HepG2 (cell line): ENCODE results near the gene HECA.

ENCODE experiments used
- CHD2 ChIP-seq: IDR thresholded peaks from 2 replicates; pipeline ENCODE4 v1.6.1; 2011; ENCODE audit warnings: low read depth, low read length, improper control_type of control experiment
- FOSL1 ChIP-seq: sonication (generic); formaldehyde crosslinking; IDR thresholded peaks from 2 replicates; pipeline ENCODE4 v1.9.0; 2021; ENCODE audit warnings: missing genetic modification reagents, borderline replicate concordance
- POLR2A ChIP-seq, 2 experiments: IDR thresholded peaks; 2 replicates each; pipeline ENCODE4 v1.6.1; 2011; ENCODE audit warnings: low read depth in 2 of 2, low read length in 2 of 2, mild to moderate bottlenecking in 1 of 2, moderate library complexity in 1 of 2; ENCODE audit not compliant: insufficient read depth in 1 of 2
- POLR2G ChIP-seq: fragments of 200-400 bp; formaldehyde crosslinking; IDR thresholded peaks from 2 replicates; pipeline ENCODE4 v1.6.1; 2018; ENCODE audit warnings: mild to moderate bottlenecking, low read depth, low read length, moderate library complexity
- RFX5 ChIP-seq: IDR thresholded peaks from 2 replicates; pipeline ENCODE4 v1.6.1; 2011; ENCODE audit warnings: low read depth, low read length, improper control_type of control experiment
- RNF2 ChIP-seq: fragments of 450-650 bp; conservative IDR thresholded peaks from 2 replicates; pipeline ENCODE4 v1.6.1; 2016; ENCODE audit warnings: low read depth
- TFAP4 ChIP-seq: sonication (generic); IDR thresholded peaks from 2 replicates; pipeline ENCODE4 v1.6.1; 2016; ENCODE audit warnings: low read depth, borderline replicate concordance
- ZNF30 ChIP-seq: sonication (generic); formaldehyde crosslinking; IDR thresholded peaks from 2 replicates; pipeline ENCODE4 v1.5.0; 2020; ENCODE audit warnings: mild to moderate bottlenecking, missing genetic modification reagents
- ZSCAN22 ChIP-seq: sonication (generic); formaldehyde crosslinking; IDR thresholded peaks from 2 replicates; pipeline ENCODE4 v1.4.0; 2020; ENCODE audit warnings: mild to moderate bottlenecking, missing genetic modification reagents
- TF ChIP-seq, protein P1 (sequence below): sonication (generic); formaldehyde crosslinking; IDR thresholded peaks from 2 replicates; pipeline ENCODE4 v1.5.0; 2020; ENCODE audit warnings: mild to moderate bottlenecking, missing genetic modification reagents, moderate library complexity
- TF ChIP-seq, protein P2 (sequence below): sonication (generic); formaldehyde crosslinking; conservative IDR thresholded peaks from 2 replicates; pipeline ENCODE4 v1.4.0; 2020; ENCODE audit warnings: missing genetic modification reagents

DNA sequence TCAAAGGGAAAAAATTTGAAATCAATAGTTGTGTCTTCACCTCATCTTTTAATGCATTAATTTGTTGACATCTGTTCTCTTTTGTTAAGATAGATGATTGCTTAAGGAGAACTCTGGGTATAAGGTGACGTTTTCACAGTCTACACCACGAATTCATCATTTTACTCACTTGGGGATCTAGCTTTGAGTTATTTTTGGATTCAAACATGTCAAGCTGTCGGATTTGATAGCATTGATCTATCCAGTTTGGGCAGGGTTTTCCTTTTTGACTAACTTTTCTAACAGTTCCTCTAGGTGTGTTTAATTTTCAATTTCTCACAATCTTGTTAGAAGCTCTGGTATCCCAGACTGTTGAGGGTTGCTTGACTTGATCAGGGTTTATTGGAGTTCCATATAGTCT, 49.6 kb downstream of the HECA start:
- TF ChIP-seq CHD2 (no peak), FOSL1 (no peak), TFAP4 (no peak), POLR2G (no peak), RNF2 (no peak), POLR2A (IDR thresholded peaks at IDR 0.05; ENCODE audit: insufficient read depth in 1 of 2, low read depth in 2 of 2, low read length in 2 of 2) (no peak), RFX5 (no peak), ZNF30 (no peak), ZSCAN22 (CRISPR knock-in tag) (no peak)
- TF ChIP-seq, protein P1, sequence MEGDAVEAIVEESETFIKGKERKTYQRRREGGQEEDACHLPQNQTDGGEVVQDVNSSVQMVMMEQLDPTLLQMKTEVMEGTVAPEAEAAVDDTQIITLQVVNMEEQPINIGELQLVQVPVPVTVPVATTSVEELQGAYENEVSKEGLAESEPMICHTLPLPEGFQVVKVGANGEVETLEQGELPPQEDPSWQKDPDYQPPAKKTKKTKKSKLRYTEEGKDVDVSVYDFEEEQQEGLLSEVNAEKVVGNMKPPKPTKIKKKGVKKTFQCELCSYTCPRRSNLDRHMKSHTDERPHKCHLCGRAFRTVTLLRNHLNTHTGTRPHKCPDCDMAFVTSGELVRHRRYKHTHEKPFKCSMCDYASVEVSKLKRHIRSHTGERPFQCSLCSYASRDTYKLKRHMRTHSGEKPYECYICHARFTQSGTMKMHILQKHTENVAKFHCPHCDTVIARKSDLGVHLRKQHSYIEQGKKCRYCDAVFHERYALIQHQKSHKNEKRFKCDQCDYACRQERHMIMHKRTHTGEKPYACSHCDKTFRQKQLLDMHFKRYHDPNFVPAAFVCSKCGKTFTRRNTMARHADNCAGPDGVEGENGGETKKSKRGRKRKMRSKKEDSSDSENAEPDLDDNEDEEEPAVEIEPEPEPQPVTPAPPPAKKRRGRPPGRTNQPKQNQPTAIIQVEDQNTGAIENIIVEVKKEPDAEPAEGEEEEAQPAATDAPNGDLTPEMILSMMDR, result no peak
- TF ChIP-seq, protein P2, sequence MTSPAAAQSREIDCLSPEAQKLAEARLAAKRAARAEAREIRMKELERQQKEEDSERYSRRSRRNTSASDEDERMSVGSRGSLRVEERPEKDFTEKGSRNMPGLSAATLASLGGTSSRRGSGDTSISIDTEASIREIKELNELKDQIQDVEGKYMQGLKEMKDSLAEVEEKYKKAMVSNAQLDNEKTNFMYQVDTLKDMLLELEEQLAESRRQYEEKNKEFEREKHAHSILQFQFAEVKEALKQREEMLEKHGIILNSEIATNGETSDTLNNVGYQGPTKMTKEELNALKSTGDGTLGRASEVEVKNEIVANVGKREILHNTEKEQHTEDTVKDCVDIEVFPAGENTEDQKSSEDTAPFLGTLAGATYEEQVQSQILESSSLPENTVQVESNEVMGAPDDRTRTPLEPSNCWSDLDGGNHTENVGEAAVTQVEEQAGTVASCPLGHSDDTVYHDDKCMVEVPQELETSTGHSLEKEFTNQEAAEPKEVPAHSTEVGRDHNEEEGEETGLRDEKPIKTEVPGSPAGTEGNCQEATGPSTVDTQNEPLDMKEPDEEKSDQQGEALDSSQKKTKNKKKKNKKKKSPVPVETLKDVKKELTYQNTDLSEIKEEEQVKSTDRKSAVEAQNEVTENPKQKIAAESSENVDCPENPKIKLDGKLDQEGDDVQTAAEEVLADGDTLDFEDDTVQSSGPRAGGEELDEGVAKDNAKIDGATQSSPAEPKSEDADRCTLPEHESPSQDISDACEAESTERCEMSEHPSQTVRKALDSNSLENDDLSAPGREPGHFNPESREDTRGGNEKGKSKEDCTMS (CRISPR knock-in tag), result no peak
